CD14-positive monocyte (primary cell): ENCODE results near the gene BACE2. TPM values are rescaled to one million over a fixed set of nuclear protein-coding genes. Genes with fewer than 3 reads are reported as not detected.

Experiments
- DNase-seq, 3 donors: peaks; one replicate each; pipeline ENCODE4 v3.0.0-alpha.2; 2011 to 2022
- H2AFZ ChIP-seq: 2 replicates; pipeline ENCODE4 v1.6.0; 2012; ENCODE audit warnings: mild to moderate bottlenecking, low read depth, low read length, inconsistent platforms; ENCODE audit not compliant: insufficient read depth, poor library complexity, severe bottlenecking
- H3K27ac ChIP-seq, 2 donors: 1 replicate in 1 of 2; 2 replicates in 1 of 2; pipeline ENCODE4 v1.5.1; 2012 to 2013; ENCODE audit warnings: low read length in 2 of 2, control low read depth in 1 of 2, inconsistent platforms in 1 of 2, low read depth in 1 of 2, mild to moderate bottlenecking in 1 of 2
- H3K27me3 ChIP-seq, 2 donors: one replicate each; pipeline versions ENCODE4 v1.6.0 to v1.6.1; 2011 to 2013; ENCODE audit warnings: low read length in 2 of 2; ENCODE audit not compliant: control insufficient read depth in 2 of 2, insufficient read depth in 2 of 2
- H3K36me3 ChIP-seq, 2 donors: replicated peaks in 1 of 2; 1 replicate in 1 of 2; 2 replicates in 1 of 2; pipeline versions ENCODE4 v1.5.1 to v1.6.1; 2012 to 2013; ENCODE audit warnings: low read length in 2 of 2, control low read depth in 1 of 2, inconsistent platforms in 1 of 2, mild to moderate bottlenecking in 1 of 2; ENCODE audit not compliant: insufficient read depth in 2 of 2, control insufficient read depth in 1 of 2
- H3K4me1 ChIP-seq, 2 donors: 1 replicate in 1 of 2; 2 replicates in 1 of 2; pipeline versions ENCODE4 v1.5.1 to v1.6.1; 2012 to 2013; ENCODE audit warnings: low read length in 2 of 2, control low read depth in 1 of 2, inconsistent platforms in 1 of 2, mild to moderate bottlenecking in 1 of 2, moderate library complexity in 1 of 2; ENCODE audit not compliant: insufficient read depth in 2 of 2, control insufficient read depth in 1 of 2
- H3K4me2 ChIP-seq: replicated peaks from 2 replicates; pipeline ENCODE3; 2012; ENCODE audit warnings: low read length, moderate library complexity, mild to moderate bottlenecking; ENCODE audit not compliant: poor library complexity, severe bottlenecking; ENCODE audit errors: extremely low read depth
- H3K4me3 ChIP-seq, 3 experiments: fragments of 200-600 bp in 1 of 3; sonication (generic) in 1 of 3; replicated peaks in 1 of 3; 1 replicate in 2 of 3; 2 replicates in 1 of 3; pipeline ENCODE4 v1.5.1; 2011 to 2013; ENCODE audit warnings: low read length in 3 of 3, mild to moderate bottlenecking in 3 of 3, control low read depth in 2 of 3, low read depth in 2 of 3, inconsistent platforms in 1 of 3, moderate library complexity in 1 of 3
- H3K79me2 ChIP-seq: 2 replicates; pipeline ENCODE4 v1.6.0; 2012; ENCODE audit warnings: mild to moderate bottlenecking, control low read depth, inconsistent platforms, low read length, moderate library complexity; ENCODE audit not compliant: insufficient read depth
- H3K9ac ChIP-seq: 2 replicates; pipeline ENCODE4 v1.6.0; 2017; ENCODE audit warnings: low read length, mild to moderate bottlenecking; ENCODE audit not compliant: insufficient read depth, poor library complexity, severe bottlenecking
- H3K9me3 ChIP-seq, 2 donors: replicated peaks in 1 of 2; 1 replicate in 1 of 2; 2 replicates in 1 of 2; pipeline versions ENCODE4 v1.5.1 to v1.6.1; 2012 to 2013; ENCODE audit warnings: low read length in 2 of 2, control low read depth in 1 of 2; ENCODE audit not compliant: control insufficient read depth in 1 of 2, insufficient read depth in 1 of 2
- H4K20me1 ChIP-seq: 2 replicates; pipeline ENCODE4 v1.6.0; 2012; ENCODE audit warnings: mild to moderate bottlenecking, low read length, control low read depth, moderate library complexity; ENCODE audit not compliant: insufficient read depth
- H3K27ac Mint-ChIP-seq, 7 donors: one replicate each; pipeline ENCODE4 v1.8.0; 2020; ENCODE audit warnings: mild to moderate bottlenecking in 7 of 7, mixed read lengths in 7 of 7, moderate library complexity in 6 of 7, inconsistent platforms in 2 of 7
- H3K27me3 Mint-ChIP-seq, 3 donors: one replicate each; pipeline ENCODE4 v1.8.0; 2021 to 2022; ENCODE audit warnings: low read depth in 3 of 3, mild to moderate bottlenecking in 3 of 3, mixed read lengths in 3 of 3, moderate library complexity in 3 of 3, inconsistent platforms in 1 of 3
- H3K36me3 Mint-ChIP-seq, 2 donors: one replicate each; pipeline ENCODE4 v1.8.0; 2020; ENCODE audit warnings: mixed read lengths in 2 of 2, inconsistent platforms in 1 of 2, mild to moderate bottlenecking in 1 of 2
- H3K4me1 Mint-ChIP-seq: one replicate; pipeline ENCODE4 v1.8.0; 2020; ENCODE audit warnings: mild to moderate bottlenecking, mixed read lengths
- H3K4me3 Mint-ChIP-seq, 2 donors: one replicate each; pipeline ENCODE4 v1.8.0; 2020; ENCODE audit warnings: mild to moderate bottlenecking in 2 of 2, mixed read lengths in 2 of 2, moderate library complexity in 1 of 2
- H3K9me3 Mint-ChIP-seq, 7 donors: one replicate each; pipeline ENCODE4 v1.8.0; 2020 to 2022; ENCODE audit warnings: mixed read lengths in 7 of 7, mild to moderate bottlenecking in 6 of 7, moderate library complexity in 6 of 7, inconsistent platforms in 2 of 7
- WGBS: methylation state at CpG from one replicate; pipeline ENCODE4 v1.1.5; 2013; ENCODE audit warnings: missing lambda C conversion rate; ENCODE audit not compliant: insufficient coverage; 5-methylcytosine and 5-hydroxymethylcytosine counted together
- intact Hi-C, 2 donors: fragments of 100-400 bp; cut with micrococcal nuclease; formaldehyde crosslinking; loops; one replicate each; pipeline versions ENCODE4 v1.15.0 to v1.15.1; 2023
- polyA plus RNA-seq, 3 donors: library from polyadenylated mRNA; depleted of rRNA in 1 of 3; unstranded in 2 of 3; stranded (reverse) in 1 of 3; fragments of 300-500 nt in 2 of 3; fragments of >200 nt in 1 of 3; fragmentation: Illumina TruSeq in 2 of 3; gene quantifications; 1 replicate in 2 of 3; 2 replicates in 1 of 3; pipeline ENCODE4 v1.2.3, GENCODE V29; 2012 to 2021
- TF ChIP-seq, protein P1 (sequence below): fragments of 200-600 bp; IDR thresholded peaks from one replicate; pipeline ENCODE4 v1.8.0; 2022; ENCODE audit warnings: antibody characterized with exemption, mild to moderate bottlenecking

BACE2 gene
- polyA plus RNA-seq, 3 donors, result 0.05 to 0.26 TPM; not detected in 1

DNA sequence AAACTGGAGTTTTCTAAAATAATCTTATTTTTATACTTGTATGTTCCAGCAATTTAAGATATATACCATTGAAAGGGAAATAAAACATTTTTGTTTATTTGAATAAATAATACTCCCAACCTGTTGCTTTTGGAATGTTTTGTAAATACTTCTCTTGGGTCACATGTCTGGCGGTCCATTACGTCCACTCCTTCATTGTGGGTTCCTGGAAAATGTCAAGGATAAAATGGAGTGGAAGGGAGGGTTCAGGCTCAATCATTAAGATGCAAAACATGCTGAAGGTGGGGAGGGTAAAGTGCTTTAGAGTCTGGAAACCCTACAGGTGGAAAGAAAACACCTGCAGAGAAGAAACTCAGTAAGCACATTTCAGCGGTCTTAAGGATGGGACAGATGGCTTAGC, 114.5 kb downstream of the BACE2 start:
- intact Hi-C loops, result loop anchor here in 1 of 2 donors (2.0 kb wide), 1 partner anchor 174 kb away; no protein-coding TSS in a partner anchor
- no peak overlapping the region for H3K4me3 Mint-ChIP-seq
- TF ChIP-seq, protein P1, sequence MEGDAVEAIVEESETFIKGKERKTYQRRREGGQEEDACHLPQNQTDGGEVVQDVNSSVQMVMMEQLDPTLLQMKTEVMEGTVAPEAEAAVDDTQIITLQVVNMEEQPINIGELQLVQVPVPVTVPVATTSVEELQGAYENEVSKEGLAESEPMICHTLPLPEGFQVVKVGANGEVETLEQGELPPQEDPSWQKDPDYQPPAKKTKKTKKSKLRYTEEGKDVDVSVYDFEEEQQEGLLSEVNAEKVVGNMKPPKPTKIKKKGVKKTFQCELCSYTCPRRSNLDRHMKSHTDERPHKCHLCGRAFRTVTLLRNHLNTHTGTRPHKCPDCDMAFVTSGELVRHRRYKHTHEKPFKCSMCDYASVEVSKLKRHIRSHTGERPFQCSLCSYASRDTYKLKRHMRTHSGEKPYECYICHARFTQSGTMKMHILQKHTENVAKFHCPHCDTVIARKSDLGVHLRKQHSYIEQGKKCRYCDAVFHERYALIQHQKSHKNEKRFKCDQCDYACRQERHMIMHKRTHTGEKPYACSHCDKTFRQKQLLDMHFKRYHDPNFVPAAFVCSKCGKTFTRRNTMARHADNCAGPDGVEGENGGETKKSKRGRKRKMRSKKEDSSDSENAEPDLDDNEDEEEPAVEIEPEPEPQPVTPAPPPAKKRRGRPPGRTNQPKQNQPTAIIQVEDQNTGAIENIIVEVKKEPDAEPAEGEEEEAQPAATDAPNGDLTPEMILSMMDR, result no peak

DNA sequence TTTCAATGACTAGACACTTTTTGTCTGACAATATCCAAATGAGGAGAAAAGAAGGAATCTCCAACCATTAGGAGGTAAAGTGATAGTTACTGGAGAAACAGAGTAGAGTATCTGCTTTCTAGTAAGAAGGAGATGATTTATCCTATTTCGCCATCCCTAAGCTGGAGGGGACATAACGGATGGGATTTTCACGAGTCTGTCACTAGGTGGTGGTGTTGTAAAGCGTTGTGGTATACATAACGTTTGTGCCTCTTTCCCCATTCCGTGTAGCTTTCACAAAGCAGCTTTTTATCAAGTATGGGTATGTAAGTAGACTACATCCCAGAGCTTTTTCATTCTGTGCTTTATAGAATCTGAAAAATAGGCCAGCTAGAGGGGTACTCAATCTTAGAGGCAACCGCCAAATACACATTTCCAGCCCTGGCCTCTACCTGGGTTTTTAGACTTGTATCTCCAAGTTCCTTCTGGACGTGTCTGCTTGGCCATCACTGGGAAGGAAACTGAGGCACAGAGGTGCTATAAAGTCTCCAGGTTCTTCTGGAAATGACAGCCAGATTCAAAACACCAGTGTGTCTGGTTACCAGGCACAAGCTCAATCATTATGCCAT, 115.4 kb downstream of the BACE2 start:
- intact Hi-C loops, result loop anchor here (1.0 to 2.0 kb wide), 2 partner anchors 173 to 177 kb away; no protein-coding TSS in a partner anchor
- Mint-ChIP-seq H3K27me3 (peaks cover 6 to 9% (median 7%) of the 10 kb centered on the region in 3 donors), H3K27ac (no peak overlapping the region), H3K9me3 (no peaks in the 10 kb centered on the region), H3K4me1 (no peaks in the 10 kb centered on the region), H3K4me3 (no peak overlapping the region), H3K36me3 (no peaks in the 10 kb centered on the region)
- WGBS, result no CpG with 5 or more reads among the region's 8 CpGs
- no peaks in the 10 kb centered on the region for H4K20me1 ChIP-seq
- H3K27me3 ChIP-seq, result peaks cover 9 to 10% of the 10 kb centered on the region in 2 donors
- no peak overlapping the region for H3K9ac ChIP-seq
- H2AFZ ChIP-seq, result no peak overlapping the region
- TF ChIP-seq, protein P1, result peak; percentile 82
- no peaks in the 10 kb centered on the region for H3K4me1 ChIP-seq
- H3K4me3 ChIP-seq, result no peak overlapping the region
- DNase-seq, result peak; percentile 65 to 77 (median 73)
- H3K9me3 ChIP-seq, result no peaks in the 10 kb centered on the region
- H3K27ac ChIP-seq, result no peak overlapping the region
- H3K79me2 ChIP-seq, result no peaks in the 10 kb centered on the region
- H3K4me2 ChIP-seq, result no peak overlapping the region
- no peaks in the 10 kb centered on the region for H3K36me3 ChIP-seq

More for the DNA sequence above, 114.5 kb downstream of the BACE2 start:
- no peak overlapping the region for H3K27ac ChIP-seq
- no peak overlapping the region for H3K4me3 ChIP-seq
- no peak overlapping the region for H3K27ac Mint-ChIP-seq
- no peaks in the 10 kb centered on the region for H3K9me3 Mint-ChIP-seq
- no peaks in the 10 kb centered on the region for H3K36me3 Mint-ChIP-seq
- 90% methylated on average over 2 of the region's 3 CpGs for WGBS
- no peaks in the 10 kb centered on the region for H3K79me2 ChIP-seq
- H3K27me3 Mint-ChIP-seq, result peaks cover 6 to 11% (median 7%) of the 10 kb centered on the region in 3 donors
- DNase-seq, result no peak
- H3K4me2 ChIP-seq, result no peak overlapping the region
- H2AFZ ChIP-seq, result no peak overlapping the region
- H3K27me3 ChIP-seq, result peaks cover 9 to 10% of the 10 kb centered on the region in 2 donors
- H4K20me1 ChIP-seq, result no peaks in the 10 kb centered on the region
- H3K4me1 ChIP-seq, result no peaks in the 10 kb centered on the region
- H3K36me3 ChIP-seq, result no peaks in the 10 kb centered on the region
- H3K4me1 Mint-ChIP-seq, result no peaks in the 10 kb centered on the region
- no peak overlapping the region for H3K9ac ChIP-seq
- no peaks in the 10 kb centered on the region for H3K9me3 ChIP-seq
